H1 (cell line): ENCODE measurements around the gene SLC22A6. TPM values are rescaled to one million over a fixed set of nuclear protein-coding genes. Genes with fewer than 3 reads are reported as not detected.

Experiments
- EP300 ChIP-seq, 2 experiments: IDR thresholded peaks; 1 replicate in 1 of 2; 2 replicates in 1 of 2; pipeline ENCODE4 v1.6.1; 2011 to 2012; ENCODE audit warnings: low read depth in 2 of 2, low read length in 2 of 2, mild to moderate bottlenecking in 2 of 2, borderline replicate concordance in 1 of 2, inconsistent platforms in 1 of 2, moderate library complexity in 1 of 2
- SRF ChIP-seq: IDR thresholded peaks from 2 replicates; pipeline ENCODE4 v1.6.1; 2011; ENCODE audit warnings: mild to moderate bottlenecking, low read depth, low read length, moderate library complexity
- TAF1 ChIP-seq: IDR thresholded peaks from 2 replicates; pipeline ENCODE4 v1.6.1; 2011; ENCODE audit warnings: mild to moderate bottlenecking, low read depth, low read length
- polyA plus RNA-seq, 7 experiments: library from polyadenylated mRNA; depleted of rRNA in 3 of 7; stranded (reverse) in 5 of 7; unstranded in 2 of 7; fragments of >200 nt in 5 of 7; fragments of 200-250 nt in 2 of 7; gene quantifications; 1 replicate in 5 of 7; 2 replicates in 1 of 7; 4 replicates in 1 of 7; pipeline versions ENCODE4 v1.2.1 to v1.2.3, GENCODE V29; 2011 to 2013; ENCODE audit warnings: missing spikeins in 2 of 7, mixed read lengths in 2 of 7
- total RNA-seq: library from RNA; stranded (reverse); fragmentation: NEBNext Ultra II Directional; extraction: Animal tissue kit (Norgen Biotek cat#: 25700); gene quantifications from 2 replicates; pipeline ENCODE4 v1.2.1, GENCODE V29; 2021

The SLC22A6 gene
- total and polyA plus RNA-seq, 2 of the 8 experiments (the other 6 are each of a cell fraction or from before 2014, with no cell fraction given): not detected

DNA sequence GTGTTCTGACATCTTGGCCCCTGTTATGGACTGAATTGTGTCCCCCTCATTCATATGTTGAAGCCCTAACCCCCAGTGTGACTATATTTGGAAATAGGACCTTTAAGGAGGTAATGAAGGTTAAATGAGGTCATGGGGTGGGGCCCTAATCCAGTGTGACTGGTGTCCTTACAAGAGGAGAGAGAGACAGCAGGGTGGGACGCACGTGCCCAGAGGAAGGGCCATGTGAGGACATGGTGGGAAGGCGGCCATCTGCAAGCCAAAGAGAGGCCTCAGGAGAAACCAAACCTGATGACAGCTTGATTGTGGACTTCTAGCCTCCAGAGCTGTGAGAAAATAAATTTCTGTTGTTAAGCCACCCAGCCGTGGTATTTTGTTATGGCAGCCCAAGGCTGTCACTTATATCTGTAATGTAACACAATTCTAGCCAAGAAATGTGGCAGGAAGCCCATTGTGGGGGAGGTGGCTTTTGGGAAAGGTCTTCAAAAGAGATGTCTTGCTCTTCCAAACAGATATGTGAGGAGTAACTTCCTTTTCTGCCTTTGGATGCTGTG, 23.7 kb downstream of the SLC22A6 start (continued):
- TF ChIP-seq TAF1: no peak
- TF ChIP-seq SRF: no peak
- no peak for TF ChIP-seq EP300 (IDR thresholded peaks at IDR 0.05; ENCODE audit: borderline replicate concordance in 1 of 2, low read depth in 2 of 2, low read length in 2 of 2)
